Measurements from ENCODE around the gene SLCO4A1. TPM values are rescaled to one million over a fixed set of nuclear protein-coding genes. Genes with fewer than 3 reads are reported as not detected.

The SLCO4A1 gene
- total RNA-seq, 1 donor = 15.3 TPM

DNA sequence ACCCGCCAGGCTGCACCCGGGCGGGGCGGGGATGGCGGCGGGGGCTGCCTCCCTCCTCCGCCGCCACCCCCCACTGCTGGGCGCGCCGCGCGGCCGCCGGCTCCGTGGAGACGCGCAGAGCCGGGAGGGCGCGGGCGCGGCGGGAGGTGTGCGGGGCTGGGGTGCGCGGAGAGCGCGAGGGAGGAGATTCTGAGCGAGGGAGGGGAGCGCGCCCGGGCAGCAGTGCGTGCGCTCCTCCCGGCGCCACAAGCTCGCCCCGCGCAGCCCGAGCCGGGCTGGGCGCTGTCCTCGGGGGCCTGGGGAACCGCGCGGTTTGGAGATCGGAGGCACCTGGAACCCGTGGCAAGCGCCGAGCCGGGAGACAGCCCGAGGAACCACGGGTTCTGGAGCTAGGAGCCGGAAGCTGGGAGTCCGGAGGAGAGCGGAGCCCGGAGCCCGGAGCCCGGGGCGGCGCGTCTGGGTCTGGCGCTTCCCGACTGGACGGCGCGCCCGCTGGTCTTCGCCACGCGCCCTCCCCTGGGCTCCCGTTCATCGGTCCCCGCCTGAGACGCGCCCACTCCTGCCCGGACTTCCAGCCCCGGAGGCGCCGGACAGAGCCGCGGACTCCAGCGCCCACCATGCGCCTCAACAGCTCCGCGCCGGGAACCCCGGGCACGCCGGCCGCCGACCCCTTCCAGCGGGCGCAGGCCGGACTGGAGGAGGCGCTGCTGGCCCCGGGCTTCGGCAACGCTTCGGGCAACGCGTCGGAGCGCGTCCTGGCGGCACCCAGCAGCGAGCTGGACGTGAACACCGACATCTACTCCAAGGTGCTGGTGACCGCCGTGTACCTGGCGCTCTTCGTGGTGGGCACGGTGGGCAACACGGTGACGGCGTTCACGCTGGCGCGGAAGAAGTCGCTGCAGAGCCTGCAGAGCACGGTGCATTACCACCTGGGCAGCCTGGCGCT, 66.6 kb downstream of the SLCO4A1 start, which contains the start of gene NTSR1:
Gene NTSR1, plus strand, starts transcription at position 246 of the 946 bp plus-strand sequence. Its CDS starts 372 bp downstream, at position 618.
- DNase-seq (ENCODE audit: low read depth in 2 of 3, low spot score in 2 of 3) = peak in 1 of 3 donors; percentile 11

DNA sequence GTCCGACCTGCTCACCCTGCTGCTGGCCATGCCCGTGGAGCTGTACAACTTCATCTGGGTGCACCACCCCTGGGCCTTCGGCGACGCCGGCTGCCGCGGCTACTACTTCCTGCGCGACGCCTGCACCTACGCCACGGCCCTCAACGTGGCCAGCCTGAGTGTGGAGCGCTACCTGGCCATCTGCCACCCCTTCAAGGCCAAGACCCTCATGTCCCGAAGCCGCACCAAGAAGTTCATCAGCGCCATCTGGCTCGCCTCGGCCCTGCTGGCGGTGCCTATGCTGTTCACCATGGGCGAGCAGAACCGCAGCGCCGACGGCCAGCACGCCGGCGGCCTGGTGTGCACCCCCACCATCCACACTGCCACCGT, 67.2 kb downstream of the SLCO4A1 start:
- DNase-seq (ENCODE audit: low read depth in 2 of 3, low spot score in 2 of 3) = no peak

DNA sequence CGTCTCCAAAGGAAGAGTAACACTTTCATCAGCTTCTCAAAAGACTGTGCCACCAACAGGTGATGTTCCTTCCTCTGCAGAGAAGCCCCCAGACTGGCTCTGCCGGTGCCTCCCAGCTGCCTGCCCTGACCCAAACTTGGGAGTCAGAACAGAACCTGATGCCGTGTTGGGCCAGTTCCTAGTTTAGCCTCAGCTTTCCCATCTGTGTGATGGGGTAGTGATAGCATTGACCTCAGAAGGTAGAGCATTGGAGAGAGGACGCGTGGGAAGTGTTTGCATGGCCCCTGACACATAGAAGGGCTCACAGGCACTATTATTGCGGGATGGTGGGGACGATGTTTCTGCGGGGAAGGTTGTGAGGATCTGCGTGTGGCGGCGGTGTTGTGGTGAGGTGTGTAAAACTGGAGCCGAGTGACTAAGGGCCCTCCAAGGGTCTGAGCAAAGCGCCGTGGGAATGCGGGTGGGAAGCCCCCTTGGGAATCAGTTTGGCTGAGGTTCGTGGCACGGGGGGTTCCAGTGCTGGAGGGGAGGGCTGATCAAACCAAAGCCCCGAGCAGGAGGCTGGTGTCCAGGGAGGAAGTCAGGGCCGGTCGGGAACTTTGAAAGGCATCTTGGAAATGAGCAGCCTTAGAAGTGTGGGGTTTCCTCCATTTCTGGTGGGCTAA, 68.0 kb downstream of the SLCO4A1 start:
- no peak for DNase-seq (ENCODE audit: low read depth in 2 of 3, low spot score in 2 of 3)

DNA sequence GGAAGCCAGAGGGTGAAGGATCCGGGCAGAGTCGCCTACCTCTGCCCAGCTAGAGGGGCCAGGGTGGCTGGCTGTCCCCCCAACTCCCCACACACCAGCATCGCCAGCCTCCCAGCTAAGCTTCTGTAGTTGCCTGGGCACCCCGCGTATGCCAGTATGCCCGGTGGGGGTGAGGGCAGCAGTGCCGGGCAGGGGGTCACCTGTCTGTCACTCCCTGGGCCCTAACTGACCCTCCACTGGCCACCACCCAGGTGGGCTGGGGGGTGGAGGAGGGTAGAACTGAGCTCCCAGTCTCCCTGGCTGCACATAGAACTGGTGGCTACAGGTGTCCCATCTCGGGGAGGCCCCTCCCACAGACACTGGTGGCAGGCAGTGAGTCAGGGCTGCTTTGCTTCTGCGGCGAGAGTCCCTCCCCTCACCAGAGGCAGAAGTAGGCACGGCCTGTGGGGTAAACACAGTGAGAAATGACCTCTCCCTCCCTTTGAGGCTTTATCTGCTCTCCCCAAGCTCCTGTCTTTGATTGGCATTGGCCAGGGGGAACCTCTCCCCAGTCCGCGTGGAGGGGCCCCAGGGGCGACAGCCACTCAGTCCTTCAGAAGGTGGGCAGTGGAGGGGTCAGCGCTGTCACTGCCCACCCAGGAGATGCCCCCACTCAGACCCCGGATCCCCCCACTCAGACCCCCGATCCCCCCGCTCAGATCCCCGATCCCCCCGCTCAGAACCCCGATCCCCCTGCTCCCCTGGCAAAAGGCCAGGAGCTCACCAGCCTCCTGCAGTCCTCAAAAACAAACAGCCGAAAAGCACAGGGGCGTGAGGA, 68.8 kb downstream of the SLCO4A1 start:
- peak in 2 of 3 donors; percentile 58 to 67 for DNase-seq (ENCODE audit: low read depth in 2 of 3, low spot score in 2 of 3)

DNA sequence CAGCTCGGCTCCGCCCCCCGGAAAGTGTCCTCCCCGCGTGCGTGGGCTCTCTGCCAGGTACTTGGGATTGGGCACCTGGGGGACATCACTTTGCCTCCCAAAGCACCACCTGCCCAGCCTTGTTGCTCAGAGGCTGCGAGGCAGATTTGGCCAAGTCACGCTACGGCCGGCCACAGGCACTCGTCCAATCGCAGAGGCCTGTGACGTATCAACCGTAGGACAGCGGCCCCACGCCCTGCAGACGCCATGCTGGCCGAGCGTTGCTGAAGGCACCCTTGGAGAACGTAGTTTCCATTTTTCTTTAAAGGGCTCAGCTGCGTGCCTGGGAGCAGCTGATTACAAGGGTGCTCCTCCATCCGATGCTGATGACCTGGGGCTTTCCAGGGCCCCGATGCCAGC, 69.4 kb downstream of the SLCO4A1 start:
- DNase-seq (ENCODE audit: low read depth in 2 of 3, low spot score in 2 of 3) = no peak

DNA sequence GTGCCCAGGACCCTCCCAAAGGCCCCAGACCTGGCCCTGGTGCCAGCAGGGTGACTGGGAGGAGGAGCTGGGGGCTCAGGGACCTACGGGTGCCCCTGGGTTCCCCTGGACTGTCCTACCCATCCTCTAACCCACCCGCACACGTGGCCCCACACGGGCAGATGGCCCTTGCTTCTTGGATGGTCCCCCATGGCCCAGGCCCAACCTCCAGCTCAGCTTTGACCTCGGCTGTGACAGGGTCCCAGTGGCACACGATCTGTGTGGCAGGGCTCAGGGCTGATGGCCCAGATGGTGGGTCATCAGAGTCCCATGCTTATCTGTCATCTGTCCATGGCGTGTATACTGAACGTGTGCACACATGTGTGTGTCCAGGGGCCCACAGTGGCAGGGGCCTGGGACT, 70.3 kb downstream of the SLCO4A1 start:
- DNase-seq (ENCODE audit: low read depth in 2 of 3, low spot score in 2 of 3) = no peak

DNA sequence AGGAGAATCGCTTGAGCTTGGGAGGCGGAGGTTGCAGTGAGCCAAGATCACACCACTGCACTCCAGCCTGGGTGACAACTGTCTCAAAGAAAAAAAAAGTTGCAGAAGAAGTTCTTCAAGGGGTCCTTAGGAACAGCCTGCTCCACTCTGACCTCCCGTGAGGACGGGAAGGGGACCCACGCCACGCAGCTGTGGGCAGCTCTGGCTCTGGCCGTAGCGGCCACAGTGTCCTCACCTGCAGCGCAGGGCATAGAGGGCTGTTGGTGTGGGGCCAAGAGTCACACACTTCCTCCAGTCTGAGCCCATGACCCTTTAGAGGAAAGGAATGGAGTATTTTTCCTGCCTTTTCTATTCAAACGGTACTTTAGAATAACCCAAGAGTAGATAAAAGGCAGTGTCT, 71.7 kb downstream of the SLCO4A1 start:
- no peak for DNase-seq (ENCODE audit: low read depth in 2 of 3, low spot score in 2 of 3)

DNA sequence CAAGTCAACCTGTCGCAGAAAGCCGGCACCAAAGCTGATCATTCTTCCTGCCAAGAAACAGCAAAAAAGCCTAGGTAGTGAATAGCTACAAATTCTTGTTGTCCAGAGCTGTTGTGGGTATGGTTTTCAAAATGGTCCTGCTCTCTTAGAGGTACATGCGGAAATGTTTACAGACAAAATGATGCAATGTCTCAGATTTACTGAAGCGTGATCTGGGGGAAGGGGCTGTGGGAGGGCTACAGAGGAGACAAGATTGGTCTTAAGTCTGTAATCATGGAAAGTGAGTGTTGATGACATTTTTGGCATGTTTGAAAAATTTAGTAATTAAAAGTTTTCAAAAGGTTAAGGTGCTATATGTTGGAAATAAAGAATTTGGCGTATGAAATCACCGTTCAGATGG, 72.5 kb downstream of the SLCO4A1 start:
- no peak for DNase-seq (ENCODE audit: low read depth in 2 of 3, low spot score in 2 of 3)

DNA sequence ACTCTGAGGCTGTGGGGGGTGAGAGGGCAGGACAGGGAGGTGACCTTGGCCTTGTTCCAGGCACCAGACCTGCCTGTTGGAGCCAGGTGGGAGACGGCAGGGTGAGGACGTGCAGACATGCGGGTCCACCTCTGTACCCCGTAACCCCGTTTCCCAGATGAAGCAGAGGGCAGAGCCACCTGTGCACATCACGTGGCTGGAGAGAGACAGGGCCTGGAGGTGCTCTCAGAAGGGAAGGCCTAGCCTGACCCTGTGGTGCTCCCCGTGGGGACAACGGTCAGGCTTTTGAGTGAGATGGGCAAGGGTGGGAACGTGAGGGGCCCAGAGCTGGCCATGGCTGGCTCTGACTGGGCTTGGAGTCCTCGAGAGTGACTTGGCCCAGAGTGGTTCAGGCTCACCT, 72.9 kb downstream of the SLCO4A1 start:
- DNase-seq (ENCODE audit: low read depth in 2 of 3, low spot score in 2 of 3) = no peak

DNA sequence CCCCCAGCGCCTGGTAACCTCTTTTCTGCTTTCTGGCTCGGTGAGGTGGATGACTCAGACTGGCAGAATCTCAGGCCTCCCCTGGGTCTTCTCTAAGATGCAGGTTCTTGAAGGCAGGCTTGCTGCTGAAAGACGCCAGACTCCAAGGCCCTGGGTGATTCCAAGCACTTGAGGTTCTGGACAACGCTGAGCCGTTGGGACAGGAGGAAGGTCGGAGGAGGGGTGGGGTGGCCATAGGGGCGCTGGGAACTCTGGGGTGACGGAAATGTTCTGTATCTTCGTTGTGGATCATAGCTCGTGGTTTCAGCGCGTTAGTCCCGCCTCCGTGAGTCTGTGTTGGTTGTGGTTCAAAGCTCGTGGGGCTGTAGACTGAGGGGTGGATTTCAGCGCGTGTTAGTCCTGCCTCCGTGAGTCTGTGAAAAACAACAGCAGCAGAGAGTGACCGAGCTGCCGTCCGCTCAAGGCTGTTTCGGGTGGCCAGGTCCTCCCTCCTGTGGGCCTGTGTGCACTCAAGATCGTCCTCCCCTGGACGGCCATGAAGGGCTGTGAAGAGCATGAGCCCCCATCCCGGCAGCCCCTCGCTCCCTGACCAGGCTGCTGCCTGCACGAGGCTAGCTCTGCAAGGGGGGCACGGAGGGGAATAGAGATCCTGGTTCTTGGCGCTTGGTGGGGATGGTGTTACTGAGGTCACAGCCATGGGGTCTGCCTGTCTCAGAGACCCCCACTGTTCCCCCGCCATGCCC, 74.1 kb downstream of the SLCO4A1 start:
- DNase-seq (ENCODE audit: low read depth in 2 of 3, low spot score in 2 of 3) = no peak

DNA sequence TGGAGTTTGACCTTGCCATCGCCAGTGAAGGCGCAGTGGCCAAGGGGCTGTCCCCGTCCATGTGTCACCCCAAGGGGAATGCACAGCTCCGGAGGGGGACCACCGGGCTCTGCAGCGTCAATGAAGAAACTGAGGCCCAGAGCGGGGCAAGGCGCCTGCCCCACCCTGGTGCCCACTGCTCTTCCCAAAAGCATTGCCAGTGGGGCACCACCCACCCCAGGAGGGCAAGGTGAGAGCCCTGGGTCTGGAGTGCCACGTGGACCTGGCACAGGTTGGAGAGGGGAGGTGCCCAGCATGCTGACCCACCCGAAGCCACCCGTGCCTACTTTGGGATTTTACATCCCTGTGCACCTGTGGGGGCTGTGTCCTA, 74.6 kb downstream of the SLCO4A1 start:
- no peak for DNase-seq (ENCODE audit: low read depth in 2 of 3, low spot score in 2 of 3)

DNA sequence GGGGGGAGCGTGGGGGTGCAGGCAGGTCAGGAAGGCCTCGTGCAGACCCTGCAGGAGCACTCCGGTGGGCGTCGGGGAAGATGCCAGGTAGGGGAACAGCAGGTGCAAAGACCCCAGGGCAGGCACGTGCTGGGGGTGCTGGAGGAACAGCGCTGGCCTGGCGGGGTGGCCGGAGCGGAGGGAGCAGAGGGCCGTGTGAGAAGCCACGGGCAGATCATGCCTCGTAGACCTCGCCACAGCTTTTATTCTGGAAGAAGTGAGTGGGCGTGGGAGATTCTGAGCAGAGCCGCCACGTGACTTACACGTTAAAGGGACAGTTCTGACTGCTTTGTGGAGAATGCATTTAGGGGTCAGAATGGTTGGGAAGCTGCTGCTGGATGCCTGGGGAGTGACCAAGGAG, 75.6 kb downstream of the SLCO4A1 start:
- DNase-seq (ENCODE audit: low read depth in 2 of 3, low spot score in 2 of 3) = no peak

DNA sequence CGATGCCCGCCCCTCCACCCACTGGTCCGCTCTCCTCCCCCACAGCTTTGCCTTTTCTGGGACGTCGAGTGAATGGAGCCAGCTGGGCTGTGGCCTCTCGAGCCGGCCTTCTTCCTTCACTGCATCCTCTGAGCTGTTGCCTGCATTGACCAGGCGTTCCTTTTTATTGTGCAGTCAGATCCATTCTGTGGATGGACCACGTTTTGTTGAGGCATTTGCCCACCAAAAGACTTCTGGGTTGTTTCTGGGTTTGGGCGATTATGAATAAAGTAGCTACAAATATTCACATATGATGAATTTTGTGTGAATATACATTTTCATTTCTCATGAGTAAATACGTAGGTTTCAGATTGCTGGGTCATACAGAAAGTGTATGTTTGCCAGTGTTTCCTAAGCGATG, 76.2 kb downstream of the SLCO4A1 start:
- no peak for DNase-seq (ENCODE audit: low read depth in 2 of 3, low spot score in 2 of 3)

DNA sequence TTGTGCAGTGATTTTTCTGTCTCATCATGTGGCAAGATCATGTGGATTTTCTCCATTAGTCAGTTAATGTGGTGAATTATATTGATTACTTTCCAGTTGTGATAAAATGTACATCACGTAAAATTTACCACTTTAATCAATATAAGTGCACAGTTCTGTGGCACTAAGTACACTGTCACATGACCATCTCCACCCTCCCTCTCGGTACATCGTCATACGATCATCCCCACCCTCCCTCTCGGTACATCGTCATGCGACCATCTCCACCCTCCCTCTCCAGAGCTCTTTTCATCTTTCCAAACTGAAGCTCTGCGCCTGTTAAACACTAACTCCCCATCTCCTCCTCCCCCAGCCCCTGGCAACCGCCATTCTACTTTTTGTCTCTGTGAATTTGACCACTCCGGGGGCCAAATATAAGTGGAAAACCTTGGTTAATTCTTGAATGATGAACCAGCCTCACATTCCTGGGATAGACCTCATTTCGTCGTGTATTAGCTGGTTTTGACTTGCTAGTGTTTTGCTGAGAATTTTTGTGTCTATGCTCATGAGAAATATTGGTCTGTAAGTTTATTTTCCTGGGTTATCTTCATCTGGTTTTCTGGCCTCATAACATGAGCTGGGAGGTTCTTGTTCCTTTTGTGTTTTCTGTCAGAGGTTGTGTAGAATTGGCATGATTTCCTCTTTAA, 77.1 kb downstream of the SLCO4A1 start:
- DNase-seq (ENCODE audit: low read depth in 2 of 3, low spot score in 2 of 3) = no peak

Other genes starting within 250 kb of the SLCO4A1 start
- 3.2 TPM for gene CABLES2, start 235.2 kb upstream of the SLCO4A1 start, total RNA-seq
- gene RBBP8NL, start 215.0 kb upstream of the SLCO4A1 start, total RNA-seq = not detected
- under 0.01 TPM for gene GATA5, start 166.5 kb upstream of the SLCO4A1 start, total RNA-seq
- gene NTSR1, start 66.3 kb downstream of the SLCO4A1 start, total RNA-seq = 0.27 TPM
- 14.8 TPM for gene MRGBP, start 154.0 kb downstream of the SLCO4A1 start, total RNA-seq
- 55.7 TPM for gene OGFR, start 162.3 kb downstream of the SLCO4A1 start, total RNA-seq
- gene COL9A3, start 174.5 kb downstream of the SLCO4A1 start, total RNA-seq = 0.27 TPM
- 2.7 TPM for gene TCFL5, start 219.3 kb downstream of the SLCO4A1 start, total RNA-seq

Data from hematopoietic multipotent progenitor cell (in vitro differentiated cells).